GM21423 (cell line): ENCODE measurements around the gene CD99.

ENCODE experiments used
- ATAC-seq: cut with Tn5 transposase; IDR thresholded peaks from one replicate; pipeline ENCODE4 v1.9.1; 2021; ENCODE audit warnings: mild to moderate bottlenecking, moderate library complexity; ENCODE audit not compliant: unreplicated experiment

CD99 gene

GRCh38 chrX:2697741-2698299 lies 6.7 kb downstream of the CD99 start:
- peak; percentile 34 for ATAC-seq

GRCh38 chrX:2698604-2699003 lies 7.5 kb downstream of the CD99 start:
- ATAC-seq, result no peak

- no peak for ATAC-seq
These were observed 8.9 kb downstream of the CD99 start for GRCh38 chrX:2699959-2700358.

GRCh38 chrX:2700405-2701320 lies 9.6 kb downstream of the CD99 start:
- ATAC-seq, result no peak

- ATAC-seq, result peak; percentile 23
These were observed 10.5 kb downstream of the CD99 start for GRCh38 chrX:2701600-2701999.

GRCh38 chrX:2703991-2704369 lies 12.9 kb downstream of the CD99 start:
- no peak for ATAC-seq

- ATAC-seq, result no peak
These were observed 14.1 kb downstream of the CD99 start for GRCh38 chrX:2705046-2705832.

GRCh38 chrX:2707334-2707760 lies 16.3 kb downstream of the CD99 start:
- ATAC-seq, result peak; percentile 84

- no peak for ATAC-seq
These were observed 16.9 kb downstream of the CD99 start for GRCh38 chrX:2708021-2708420.

GRCh38 chrX:2708592-2709188 lies 17.6 kb downstream of the CD99 start:
- ATAC-seq, result no peak

GRCh38 chrX:2709556-2709955 lies 18.5 kb downstream of the CD99 start:
- no peak for ATAC-seq

- no peak for ATAC-seq
These were observed 19.1 kb downstream of the CD99 start for GRCh38 chrX:2710041-2710840.

- no peak for ATAC-seq
These were observed 20.3 kb downstream of the CD99 start for GRCh38 chrX:2711441-2711840.

GRCh38 chrX:2712428-2712827 lies 21.3 kb downstream of the CD99 start:
- no peak for ATAC-seq

- ATAC-seq, result no peak
These were observed 22.1 kb downstream of the CD99 start for GRCh38 chrX:2712890-2713840.

GRCh38 chrX:2714551-2714950 lies 23.5 kb downstream of the CD99 start:
- no peak for ATAC-seq

GRCh38 chrX:2715066-2715600 lies 24.0 kb downstream of the CD99 start:
- ATAC-seq, result no peak

- no peak for ATAC-seq
These were observed 26.2 kb downstream of the CD99 start for GRCh38 chrX:2717312-2717711.

- no peak for ATAC-seq
These were observed 27.7 kb downstream of the CD99 start for GRCh38 chrX:2718821-2719220.
